HepG2 (cell line): ENCODE results near the gene FAM222B. TPM values are rescaled to one million over a fixed set of nuclear protein-coding genes. Genes with fewer than 3 reads are reported as not detected.

Experiments used
- FOXC1 ChIP-seq: sonication (generic); formaldehyde crosslinking; IDR thresholded peaks from 2 replicates; pipeline ENCODE4 v1.8.0; 2022; ENCODE audit warnings: mild to moderate bottlenecking, missing genetic modification reagents, borderline replicate concordance
- GTF3A ChIP-seq: sonication (generic); formaldehyde crosslinking; conservative IDR thresholded peaks from 2 replicates; pipeline ENCODE4 v1.4.0; 2020; ENCODE audit warnings: mild to moderate bottlenecking, missing genetic modification reagents
- KDM4B ChIP-seq: sonication (generic); formaldehyde crosslinking; IDR thresholded peaks from 2 replicates; pipeline ENCODE4 v1.4.0; 2020; ENCODE audit warnings: missing genetic modification reagents
- MED1 ChIP-seq: sonication (generic); formaldehyde crosslinking; IDR thresholded peaks from 2 replicates; pipeline ENCODE4 v1.4.0; 2020; ENCODE audit warnings: missing genetic modification reagents
- NR3C1 ChIP-seq: sonication (generic); formaldehyde crosslinking; IDR thresholded peaks from 2 replicates; pipeline ENCODE4 v1.4.0; 2020; ENCODE audit warnings: missing genetic modification reagents
- RARA ChIP-seq: IDR thresholded peaks from 2 replicates; pipeline ENCODE4 v1.6.1; 2016; ENCODE audit warnings: missing genetic modification reagents, missing compliant biosample characterization
- TCF7L2 ChIP-seq: IDR thresholded peaks from 2 replicates; pipeline ENCODE4 v1.6.1; 2011; ENCODE audit warnings: mild to moderate bottlenecking, low read depth, low read length, moderate library complexity
- U2AF1 ChIP-seq: fragments of 200-400 bp; formaldehyde crosslinking; optimal IDR thresholded peaks from 2 replicates; pipeline ENCODE3; 2017; ENCODE audit warnings: mild to moderate bottlenecking, low read depth, low read length
- ZNF101 ChIP-seq: sonication (generic); formaldehyde crosslinking; IDR thresholded peaks from 2 replicates; pipeline ENCODE4 v1.4.0; 2020; ENCODE audit warnings: mild to moderate bottlenecking, low read depth, missing genetic modification reagents, borderline replicate concordance
- ZNF720 ChIP-seq: sonication (generic); formaldehyde crosslinking; IDR thresholded peaks from 2 replicates; pipeline ENCODE4 v1.4.0; 2020; ENCODE audit warnings: missing genetic modification reagents
- polyA plus RNA-seq, 8 experiments: library from polyadenylated mRNA; depleted of rRNA in 3 of 8; stranded (reverse) in 7 of 8; unstranded in 1 of 8; fragments of >200 nt; fragmentation: Illumina TruSeq in 4 of 8; extraction: Trizol in 4 of 8; gene quantifications; 2 replicates each; pipeline versions ENCODE4 v1.2.1 to v1.2.3, GENCODE V29; 2011 to 2016; ENCODE audit warnings: low read depth in 4 of 8, missing spikeins in 1 of 8, mixed read lengths in 1 of 8; ENCODE audit not compliant: insufficient read depth in 1 of 8
- total RNA-seq, 5 experiments: library from RNA; depleted of rRNA; stranded (reverse); fragments of >200 nt; fragmentation: Illumina TruSeq; extraction: Trizol; gene quantifications; 2 replicates each; pipeline ENCODE4 v1.2.3, GENCODE V29; 2016; ENCODE audit warnings: low read depth in 1 of 5
- TF ChIP-seq, protein P1 (sequence below): sonication (generic); formaldehyde crosslinking; IDR thresholded peaks from 2 replicates; pipeline ENCODE4 v1.8.1; 2023; ENCODE audit warnings: missing genetic modification reagents, inconsistent platforms, borderline replicate concordance
- TF ChIP-seq, protein P2 (sequence below): sonication (generic); formaldehyde crosslinking; IDR thresholded peaks from 2 replicates; pipeline ENCODE4 v1.5.1; 2020; ENCODE audit warnings: missing genetic modification reagents, mild to moderate bottlenecking, borderline replicate concordance
- TF ChIP-seq, protein P3 (sequence below): sonication (generic); formaldehyde crosslinking; IDR thresholded peaks from 2 replicates; pipeline ENCODE4 v1.8.1; 2023; ENCODE audit warnings: mild to moderate bottlenecking, missing genetic modification reagents
- TF ChIP-seq, protein P4 (sequence below): sonication (generic); formaldehyde crosslinking; IDR thresholded peaks from 2 replicates; pipeline ENCODE4 v1.4.0; 2020; ENCODE audit warnings: missing genetic modification reagents
- TF ChIP-seq, protein P5 (sequence below): sonication (generic); formaldehyde crosslinking; IDR thresholded peaks from 2 replicates; pipeline ENCODE4 v1.4.0; 2020; ENCODE audit warnings: missing genetic modification reagents

FAM222B gene
- total and polyA plus RNA-seq, 2 of the 13 experiments (the other 11 are each of a cell fraction or from before 2014, with no cell fraction given): 3.5 to 7.3 TPM

DNA sequence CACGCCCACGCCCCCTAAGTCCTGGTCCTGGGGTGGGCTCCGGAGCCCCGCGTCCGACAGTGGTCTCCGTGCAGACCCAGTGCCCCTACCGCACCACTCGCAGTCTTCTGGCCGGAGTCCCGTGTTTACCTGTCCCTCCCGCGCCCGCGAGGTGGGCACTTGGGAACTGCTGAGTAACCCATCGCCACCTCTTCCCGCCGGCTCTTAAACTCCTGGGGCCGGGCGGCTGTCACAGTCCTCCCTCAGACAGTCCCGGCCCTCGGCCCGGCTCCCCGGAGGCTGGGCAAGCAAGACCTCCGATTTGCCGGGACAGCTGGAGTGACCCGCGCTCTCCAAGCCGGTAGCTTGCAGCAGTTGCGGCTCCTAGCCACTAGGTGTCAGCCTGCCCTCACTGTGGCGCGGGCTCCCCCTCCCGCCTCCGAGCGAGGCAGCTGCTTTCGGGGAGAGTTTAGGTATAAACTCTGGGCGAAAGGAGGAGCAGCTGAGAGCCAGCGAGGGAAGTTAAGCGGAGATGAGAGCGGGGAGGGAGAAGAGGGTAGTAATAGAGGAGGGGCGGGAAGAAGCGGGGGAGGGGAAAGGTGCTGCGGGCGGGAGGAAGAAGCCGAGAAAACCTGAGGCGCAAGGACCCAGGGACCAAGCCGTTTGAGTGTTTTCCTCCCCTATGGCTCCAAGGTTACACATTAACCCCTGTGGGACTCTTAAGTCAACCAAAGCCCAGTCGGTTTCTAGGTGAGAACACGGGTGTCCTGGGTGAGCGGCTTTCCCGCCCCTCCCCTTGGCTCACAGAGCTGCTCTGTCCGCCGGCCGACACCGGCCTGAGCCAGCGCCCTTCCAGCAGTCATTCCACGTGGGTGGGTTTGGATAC is 115.7 kb downstream of the FAM222B start (continued):
- TF ChIP-seq, protein P1, sequence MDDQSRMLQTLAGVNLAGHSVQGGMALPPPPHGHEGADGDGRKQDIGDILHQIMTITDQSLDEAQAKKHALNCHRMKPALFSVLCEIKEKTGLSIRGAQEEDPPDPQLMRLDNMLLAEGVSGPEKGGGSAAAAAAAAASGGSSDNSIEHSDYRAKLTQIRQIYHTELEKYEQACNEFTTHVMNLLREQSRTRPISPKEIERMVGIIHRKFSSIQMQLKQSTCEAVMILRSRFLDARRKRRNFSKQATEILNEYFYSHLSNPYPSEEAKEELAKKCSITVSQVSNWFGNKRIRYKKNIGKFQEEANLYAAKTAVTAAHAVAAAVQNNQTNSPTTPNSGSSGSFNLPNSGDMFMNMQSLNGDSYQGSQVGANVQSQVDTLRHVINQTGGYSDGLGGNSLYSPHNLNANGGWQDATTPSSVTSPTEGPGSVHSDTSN: no peak
- TF ChIP-seq KDM4B: 0 out of 2 replicates have a peak, but pooled peaks have one; percentile 23
- no peak for TF ChIP-seq ZNF720 (CRISPR knock-in tag)
- no peak for TF ChIP-seq RARA (CRISPR knock-in tag)
- no peak for TF ChIP-seq U2AF1
- TF ChIP-seq MED1 (CRISPR knock-in tag): peak; percentile 45; the same call in 1 of the 2 replicates
- TF ChIP-seq, protein P2, sequence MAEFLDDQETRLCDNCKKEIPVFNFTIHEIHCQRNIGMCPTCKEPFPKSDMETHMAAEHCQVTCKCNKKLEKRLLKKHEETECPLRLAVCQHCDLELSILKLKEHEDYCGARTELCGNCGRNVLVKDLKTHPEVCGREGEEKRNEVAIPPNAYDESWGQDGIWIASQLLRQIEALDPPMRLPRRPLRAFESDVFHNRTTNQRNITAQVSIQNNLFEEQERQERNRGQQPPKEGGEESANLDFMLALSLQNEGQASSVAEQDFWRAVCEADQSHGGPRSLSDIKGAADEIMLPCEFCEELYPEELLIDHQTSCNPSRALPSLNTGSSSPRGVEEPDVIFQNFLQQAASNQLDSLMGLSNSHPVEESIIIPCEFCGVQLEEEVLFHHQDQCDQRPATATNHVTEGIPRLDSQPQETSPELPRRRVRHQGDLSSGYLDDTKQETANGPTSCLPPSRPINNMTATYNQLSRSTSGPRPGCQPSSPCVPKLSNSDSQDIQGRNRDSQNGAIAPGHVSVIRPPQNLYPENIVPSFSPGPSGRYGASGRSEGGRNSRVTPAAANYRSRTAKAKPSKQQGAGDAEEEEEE (CRISPR knock-in tag): 0 out of 2 replicates have a peak, but pooled peaks have one; percentile 47
- TF ChIP-seq GTF3A (CRISPR knock-in tag): peak; percentile 82; the same call in 1 of the 2 replicates
- TF ChIP-seq TCF7L2: no peak
- TF ChIP-seq, protein P3, sequence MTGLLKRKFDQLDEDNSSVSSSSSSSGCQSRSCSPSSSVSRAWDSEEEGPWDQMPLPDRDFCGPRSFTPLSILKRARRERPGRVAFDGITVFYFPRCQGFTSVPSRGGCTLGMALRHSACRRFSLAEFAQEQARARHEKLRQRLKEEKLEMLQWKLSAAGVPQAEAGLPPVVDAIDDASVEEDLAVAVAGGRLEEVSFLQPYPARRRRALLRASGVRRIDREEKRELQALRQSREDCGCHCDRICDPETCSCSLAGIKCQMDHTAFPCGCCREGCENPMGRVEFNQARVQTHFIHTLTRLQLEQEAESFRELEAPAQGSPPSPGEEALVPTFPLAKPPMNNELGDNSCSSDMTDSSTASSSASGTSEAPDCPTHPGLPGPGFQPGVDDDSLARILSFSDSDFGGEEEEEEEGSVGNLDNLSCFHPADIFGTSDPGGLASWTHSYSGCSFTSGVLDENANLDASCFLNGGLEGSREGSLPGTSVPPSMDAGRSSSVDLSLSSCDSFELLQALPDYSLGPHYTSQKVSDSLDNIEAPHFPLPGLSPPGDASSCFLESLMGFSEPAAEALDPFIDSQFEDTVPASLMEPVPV (CRISPR knock-in tag): no peak
- TF ChIP-seq, protein P4, sequence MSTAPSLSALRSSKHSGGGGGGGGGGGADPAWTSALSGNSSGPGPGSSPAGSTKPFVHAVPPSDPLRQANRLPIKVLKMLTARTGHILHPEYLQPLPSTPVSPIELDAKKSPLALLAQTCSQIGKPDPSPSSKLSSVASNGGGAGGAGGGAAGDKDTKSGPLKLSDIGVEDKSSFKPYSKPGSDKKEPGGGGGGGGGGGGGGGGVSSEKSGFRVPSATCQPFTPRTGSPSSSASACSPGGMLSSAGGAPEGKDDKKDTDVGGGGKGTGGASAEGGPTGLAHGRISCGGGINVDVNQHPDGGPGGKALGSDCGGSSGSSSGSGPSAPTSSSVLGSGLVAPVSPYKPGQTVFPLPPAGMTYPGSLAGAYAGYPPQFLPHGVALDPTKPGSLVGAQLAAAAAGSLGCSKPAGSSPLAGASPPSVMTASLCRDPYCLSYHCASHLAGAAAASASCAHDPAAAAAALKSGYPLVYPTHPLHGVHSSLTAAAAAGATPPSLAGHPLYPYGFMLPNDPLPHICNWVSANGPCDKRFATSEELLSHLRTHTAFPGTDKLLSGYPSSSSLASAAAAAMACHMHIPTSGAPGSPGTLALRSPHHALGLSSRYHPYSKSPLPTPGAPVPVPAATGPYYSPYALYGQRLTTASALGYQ (CRISPR knock-in tag): peak; percentile 63; the same call in 1 of the 2 replicates
- TF ChIP-seq, protein P5, sequence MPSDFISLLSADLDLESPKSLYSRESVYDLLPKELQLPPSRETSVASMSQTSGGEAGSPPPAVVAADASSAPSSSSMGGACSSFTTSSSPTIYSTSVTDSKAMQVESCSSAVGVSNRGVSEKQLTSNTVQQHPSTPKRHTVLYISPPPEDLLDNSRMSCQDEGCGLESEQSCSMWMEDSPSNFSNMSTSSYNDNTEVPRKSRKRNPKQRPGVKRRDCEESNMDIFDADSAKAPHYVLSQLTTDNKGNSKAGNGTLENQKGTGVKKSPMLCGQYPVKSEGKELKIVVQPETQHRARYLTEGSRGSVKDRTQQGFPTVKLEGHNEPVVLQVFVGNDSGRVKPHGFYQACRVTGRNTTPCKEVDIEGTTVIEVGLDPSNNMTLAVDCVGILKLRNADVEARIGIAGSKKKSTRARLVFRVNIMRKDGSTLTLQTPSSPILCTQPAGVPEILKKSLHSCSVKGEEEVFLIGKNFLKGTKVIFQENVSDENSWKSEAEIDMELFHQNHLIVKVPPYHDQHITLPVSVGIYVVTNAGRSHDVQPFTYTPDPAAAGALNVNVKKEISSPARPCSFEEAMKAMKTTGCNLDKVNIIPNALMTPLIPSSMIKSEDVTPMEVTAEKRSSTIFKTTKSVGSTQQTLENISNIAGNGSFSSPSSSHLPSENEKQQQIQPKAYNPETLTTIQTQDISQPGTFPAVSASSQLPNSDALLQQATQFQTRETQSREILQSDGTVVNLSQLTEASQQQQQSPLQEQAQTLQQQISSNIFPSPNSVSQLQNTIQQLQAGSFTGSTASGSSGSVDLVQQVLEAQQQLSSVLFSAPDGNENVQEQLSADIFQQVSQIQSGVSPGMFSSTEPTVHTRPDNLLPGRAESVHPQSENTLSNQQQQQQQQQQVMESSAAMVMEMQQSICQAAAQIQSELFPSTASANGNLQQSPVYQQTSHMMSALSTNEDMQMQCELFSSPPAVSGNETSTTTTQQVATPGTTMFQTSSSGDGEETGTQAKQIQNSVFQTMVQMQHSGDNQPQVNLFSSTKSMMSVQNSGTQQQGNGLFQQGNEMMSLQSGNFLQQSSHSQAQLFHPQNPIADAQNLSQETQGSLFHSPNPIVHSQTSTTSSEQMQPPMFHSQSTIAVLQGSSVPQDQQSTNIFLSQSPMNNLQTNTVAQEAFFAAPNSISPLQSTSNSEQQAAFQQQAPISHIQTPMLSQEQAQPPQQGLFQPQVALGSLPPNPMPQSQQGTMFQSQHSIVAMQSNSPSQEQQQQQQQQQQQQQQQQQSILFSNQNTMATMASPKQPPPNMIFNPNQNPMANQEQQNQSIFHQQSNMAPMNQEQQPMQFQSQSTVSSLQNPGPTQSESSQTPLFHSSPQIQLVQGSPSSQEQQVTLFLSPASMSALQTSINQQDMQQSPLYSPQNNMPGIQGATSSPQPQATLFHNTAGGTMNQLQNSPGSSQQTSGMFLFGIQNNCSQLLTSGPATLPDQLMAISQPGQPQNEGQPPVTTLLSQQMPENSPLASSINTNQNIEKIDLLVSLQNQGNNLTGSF (CRISPR knock-in tag): no peak
- peak; percentile 33; the same call in 1 of the 2 replicates for TF ChIP-seq FOXC1 (CRISPR knock-in tag)
- no peak for TF ChIP-seq ZNF101 (CRISPR knock-in tag)
- TF ChIP-seq NR3C1 (CRISPR knock-in tag): no peak
